Endometrium (tissue), 2 donors: ENCODE data around the gene YWHAE.
"Not testable (repeated sequence)": the region's sequence is repeated elsewhere in the genome, so short reads cannot be mapped to it uniquely, and the experiment has no call there.

ENCODE experiments used
- FAIRE-seq: peaks from 2 replicates; lab custom pipeline; 2012; peaks lifted over from hg19 to GRCh38; lab: Jason Lieb, UNC
- donor health status: control.
- donor health status: control.

YWHAE gene

GRCh38 chr17:1412185-1413110 lies 12.4 kb upstream of the YWHAE start:
- FAIRE-seq, result no peak

- no peak for FAIRE-seq
Observed at GRCh38 chr17:1402262-1402586, 2.2 kb upstream of the YWHAE start.

GRCh38 chr17:1398931-1399678 lies 917 bp downstream of the YWHAE start:
- FAIRE-seq, result no peak

- FAIRE-seq, result no peak
Observed at GRCh38 chr17:1398028-1398427, 2.0 kb downstream of the YWHAE start.

DNA sequence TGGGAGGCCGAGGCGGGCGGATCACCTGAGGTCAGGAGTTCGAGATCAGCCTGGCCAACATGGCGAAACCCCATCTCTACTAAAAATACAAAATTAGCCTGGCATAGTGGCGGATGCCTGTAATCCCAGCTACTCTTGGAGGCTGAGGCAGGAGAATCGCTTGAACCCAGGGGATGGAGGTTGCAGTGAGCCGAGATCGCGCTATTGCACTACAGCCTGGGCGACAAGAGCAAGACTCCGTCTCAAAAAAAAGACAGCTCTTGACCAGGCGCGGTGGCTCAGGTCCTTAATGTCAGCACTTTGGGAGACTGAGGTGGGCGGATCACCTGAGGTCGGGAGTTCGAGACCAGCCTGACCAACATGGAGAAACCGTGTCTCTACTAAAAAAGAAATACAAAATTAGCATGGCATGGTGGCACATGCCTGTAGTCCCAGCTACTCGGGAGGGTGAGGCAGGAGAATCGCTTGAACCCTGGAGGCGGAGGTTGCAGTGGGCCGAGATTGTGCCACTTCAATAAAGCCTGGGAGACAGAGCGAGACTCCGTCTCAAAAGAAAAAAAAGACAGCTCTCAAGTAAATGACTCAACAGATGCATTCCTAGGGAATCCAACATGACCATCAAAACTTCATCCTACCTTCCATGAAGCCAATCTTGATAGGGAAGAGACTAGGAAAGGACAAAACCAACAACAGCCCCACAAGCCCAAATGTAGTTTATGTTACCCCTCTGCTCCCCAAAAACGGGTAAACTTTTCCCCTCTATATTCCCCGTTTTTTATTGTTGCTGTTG lies 4.0 kb downstream of the YWHAE start:
- not testable (repeated sequence) for FAIRE-seq

- FAIRE-seq, result no peak
Observed at GRCh38 chr17:1391577-1391976, 8.4 kb downstream of the YWHAE start.

DNA sequence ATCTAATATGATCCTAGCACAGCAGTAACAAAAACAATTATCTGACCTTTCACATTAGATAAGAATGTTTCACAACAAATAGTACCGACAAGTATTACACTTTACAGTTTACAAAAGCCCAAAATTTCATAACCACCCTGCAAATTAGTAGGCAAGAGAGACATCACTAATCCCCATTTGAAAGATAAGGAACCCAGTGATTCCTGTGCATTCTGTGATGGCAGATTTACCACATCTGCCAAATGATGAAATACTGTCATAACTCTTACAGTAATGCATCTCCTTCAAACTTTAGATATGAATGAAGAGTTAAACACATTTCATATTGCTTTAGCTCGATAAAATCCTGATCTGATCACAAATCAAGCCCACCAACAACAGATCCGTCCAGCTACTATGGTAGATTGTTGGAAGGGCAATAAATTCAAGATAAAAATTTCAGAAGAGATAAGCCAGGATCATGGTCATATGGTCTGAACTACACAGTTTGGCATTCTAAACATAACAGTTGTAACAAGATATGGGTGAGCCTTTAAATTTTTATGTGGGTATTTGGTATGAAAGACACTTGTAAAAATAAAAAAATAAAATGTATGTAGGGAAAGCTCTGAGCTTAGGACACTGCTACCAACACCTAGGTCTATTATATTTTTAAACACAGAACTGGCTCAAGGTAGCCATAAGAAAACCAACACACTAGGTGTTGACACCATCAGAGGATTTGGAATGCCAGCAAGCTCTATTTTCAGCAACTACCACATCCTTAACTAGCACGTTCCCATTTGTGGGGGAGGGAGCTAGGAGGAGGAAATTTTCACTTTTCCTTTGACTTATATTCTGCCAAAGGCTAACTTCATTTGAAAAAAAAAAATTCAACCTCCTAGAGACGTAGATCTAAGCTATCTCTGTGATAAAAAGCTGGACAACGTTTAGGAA lies 9.3 kb downstream of the YWHAE start:
- no peak for FAIRE-seq

- FAIRE-seq, result not testable (repeated sequence)
Observed at GRCh38 chr17:1387490-1388227, 12.4 kb downstream of the YWHAE start.

DNA sequence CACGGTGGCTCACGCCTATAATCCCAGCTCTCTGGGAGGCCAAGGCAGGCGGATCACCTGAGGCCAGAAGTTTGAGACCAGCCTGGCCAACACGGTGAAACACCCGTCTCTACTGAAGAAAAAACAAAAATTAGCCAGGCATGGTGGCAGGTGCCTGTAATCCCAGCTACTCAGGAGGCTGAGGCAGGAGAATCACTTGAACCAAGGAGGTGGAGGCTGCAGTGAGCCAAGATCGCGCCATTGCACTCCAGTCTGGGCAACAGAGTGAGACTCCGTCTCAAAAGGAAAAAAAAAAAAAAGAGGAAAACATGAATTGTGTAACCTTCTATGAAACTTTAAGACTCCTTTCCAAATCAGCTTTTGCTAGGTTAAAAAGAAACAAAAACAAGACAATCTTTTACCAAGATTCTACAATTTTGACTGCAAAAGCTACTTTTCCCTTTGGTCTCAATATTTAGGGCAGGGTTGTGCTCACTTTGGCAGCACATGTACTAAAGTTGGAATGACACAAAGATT lies 13.3 kb downstream of the YWHAE start:
- FAIRE-seq, result not testable (repeated sequence)

DNA sequence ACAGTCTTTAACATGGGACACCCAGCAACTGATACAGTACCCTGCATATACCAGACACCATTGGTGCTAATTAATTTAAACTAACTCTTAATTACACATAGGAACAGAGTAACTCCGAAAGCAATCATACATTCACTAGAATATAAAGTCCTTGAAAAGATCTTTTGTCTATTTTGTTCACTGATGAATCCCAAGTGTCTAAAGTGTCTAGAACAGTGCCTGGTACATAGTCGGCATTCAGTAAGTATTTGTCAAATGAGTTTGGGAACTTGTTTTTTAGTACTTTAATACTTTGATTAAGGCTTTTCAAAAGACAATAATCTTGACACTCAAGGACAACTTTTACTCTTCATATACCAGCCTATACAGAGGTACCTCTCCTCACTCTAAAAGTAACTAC lies 13.8 kb downstream of the YWHAE start:
- FAIRE-seq, result no peak

DNA sequence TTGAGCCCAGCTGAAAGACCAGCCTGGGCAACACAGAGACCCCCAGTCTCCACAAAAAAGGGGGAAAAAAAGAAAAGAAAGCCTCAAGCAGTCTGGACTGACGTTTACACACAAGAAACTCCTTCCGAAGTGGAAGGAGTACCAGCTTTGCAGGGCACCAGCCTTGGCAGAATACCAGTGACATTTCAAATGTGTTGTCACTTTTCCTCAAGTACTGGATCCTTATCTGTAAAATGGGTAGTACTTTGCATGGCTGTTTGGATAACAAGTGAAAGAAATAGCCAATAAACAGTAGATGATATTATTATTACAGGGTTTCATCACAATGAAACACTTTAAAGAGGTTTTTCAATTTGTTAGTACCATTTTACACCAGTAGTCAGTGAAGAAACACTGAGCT lies 14.2 kb downstream of the YWHAE start:
- no peak for FAIRE-seq

- FAIRE-seq, result no peak
Observed at GRCh38 chr17:1384905-1385435, 15.1 kb downstream of the YWHAE start.

DNA sequence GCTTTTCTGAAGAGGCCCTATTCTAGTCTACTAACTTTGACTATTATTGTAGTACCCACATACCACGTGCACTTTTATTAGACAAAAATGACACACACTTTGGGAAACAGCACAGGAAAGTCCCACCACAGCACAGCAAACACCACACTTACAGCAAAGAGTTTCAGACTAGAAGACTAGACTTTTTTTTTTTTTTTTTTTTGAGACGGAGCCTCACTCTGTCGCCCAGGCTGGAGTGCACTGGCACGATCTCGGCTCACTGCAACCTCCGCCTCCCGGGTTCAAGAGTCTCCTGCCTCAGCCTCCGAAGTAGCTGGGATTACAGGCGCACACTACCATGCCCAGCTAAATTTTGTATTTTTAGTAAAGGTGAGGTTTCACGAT lies 20.1 kb downstream of the YWHAE start:
- no peak for FAIRE-seq

DNA sequence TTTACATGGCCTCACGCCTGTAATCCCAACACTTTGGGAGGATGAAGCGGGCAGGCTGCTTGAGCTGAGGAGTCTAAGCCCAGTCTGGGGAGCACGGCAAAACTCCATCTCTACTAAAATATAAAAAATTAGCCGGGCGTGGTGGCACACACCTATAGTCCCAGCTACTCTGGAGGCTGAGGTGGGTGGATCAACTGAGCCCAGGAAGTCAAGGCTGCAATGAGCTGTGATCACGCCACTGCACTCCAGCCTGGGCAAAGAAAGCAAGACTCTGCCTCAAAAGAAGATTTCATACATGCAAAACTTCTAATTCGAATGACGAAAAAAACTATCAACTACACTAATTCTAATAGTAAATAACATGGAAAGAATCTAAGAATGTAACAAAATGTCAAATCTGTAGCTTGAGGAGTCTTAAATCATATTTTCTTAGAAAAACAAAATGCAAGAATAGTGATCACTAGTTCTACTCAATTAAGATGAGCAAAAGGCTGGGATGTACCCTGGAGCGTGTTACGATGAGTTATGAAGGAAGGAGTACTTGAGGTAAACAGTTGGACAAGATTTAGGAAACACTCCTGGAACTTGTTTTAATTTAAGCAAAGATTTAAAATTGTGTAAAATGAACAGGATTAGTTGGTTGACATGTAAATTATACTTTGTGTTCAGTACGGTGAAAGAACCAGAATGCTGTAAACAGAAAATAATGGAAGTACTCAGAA lies 20.7 kb downstream of the YWHAE start:
- FAIRE-seq, result no peak

DNA sequence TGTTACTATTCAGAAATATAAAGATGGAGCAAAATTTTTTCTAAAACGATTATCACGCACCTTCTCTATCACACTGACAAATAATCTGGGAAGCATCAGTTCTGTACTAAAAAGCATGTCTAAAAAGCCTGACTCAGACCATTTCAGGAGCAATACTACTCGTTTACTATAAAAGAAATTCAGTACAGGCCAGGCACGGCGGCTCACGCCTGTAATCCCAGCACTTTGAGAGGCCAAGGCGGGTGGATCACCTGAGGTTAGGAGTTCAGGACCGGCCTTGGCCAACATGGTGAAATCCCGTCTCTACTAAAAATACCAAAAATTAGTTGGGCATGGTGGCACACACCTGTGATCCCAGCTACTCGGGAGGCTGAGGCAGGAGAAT lies 21.6 kb downstream of the YWHAE start:
- FAIRE-seq, result not testable (repeated sequence)

- no peak for FAIRE-seq
Observed at GRCh38 chr17:1377334-1377733, 22.7 kb downstream of the YWHAE start.

- FAIRE-seq, result no peak
Observed at GRCh38 chr17:1376061-1376460, 24.0 kb downstream of the YWHAE start.

DNA sequence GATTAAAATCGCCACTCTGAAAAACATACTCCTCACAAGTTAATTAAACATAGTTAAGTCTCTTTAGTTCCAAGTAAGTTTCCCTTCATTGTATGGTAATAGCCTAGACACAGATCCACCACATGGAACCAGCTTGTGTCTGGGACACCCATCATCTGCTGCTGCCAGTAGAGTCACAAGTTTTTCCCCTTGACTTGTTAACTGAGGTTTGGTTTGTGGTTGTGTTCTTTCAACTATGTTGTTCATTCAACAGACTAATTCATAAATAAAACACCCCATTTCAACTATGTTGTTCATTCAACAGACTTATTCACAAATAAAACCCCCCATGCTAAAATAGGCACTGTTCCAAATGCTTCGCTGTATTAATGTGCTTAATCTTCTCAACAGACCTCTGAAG lies 24.4 kb downstream of the YWHAE start:
- FAIRE-seq, result no peak

- FAIRE-seq, result no peak
Observed at GRCh38 chr17:1374431-1375177, 25.4 kb downstream of the YWHAE start.
